Lower leg skin (tissue), 3 donors: ENCODE results near the gene SPACA4.

Experiments
- CTCF ChIP-seq, 3 donors: fragments of 450-650 bp; IDR thresholded peaks; one replicate each; pipeline ENCODE4 v1.5.1; 2016; ENCODE audit warnings: antibody characterized with exemption in 3 of 3, mild to moderate bottlenecking in 3 of 3, moderate library complexity in 2 of 3
- POLR2A ChIP-seq, 2 donors: fragments of 450-650 bp; IDR thresholded peaks; one replicate each; pipeline ENCODE4 v1.6.1; 2016 to 2017; ENCODE audit warnings: antibody characterized with exemption in 2 of 2, mild to moderate bottlenecking in 1 of 2, moderate library complexity in 1 of 2

GRCh38 chr19:48618916-48619691 is 12.6 kb downstream of the SPACA4 start, which contains the start of the genes RPL18 and SPHK2:
- no peak for TF ChIP-seq CTCF (IDR thresholded peaks at IDR 0.05)
- TF ChIP-seq POLR2A (IDR thresholded peaks at IDR 0.05), result peak in 1 of 2 donors; percentile 86
